ENCODE measurements around the gene ADAMTS6.

GRCh38 chr5:65142016-65142415 is 339.7 kb downstream of the ADAMTS6 start:
- TF ChIP-seq SMAD3 (CRISPR knock-in tag; IDR thresholded peaks at IDR 0.05; ENCODE audit: borderline replicate concordance) (no peak), AFF4 (CRISPR knock-in tag; IDR thresholded peaks at IDR 0.05; ENCODE audit: borderline replicate concordance) (no peak), CTCF (IDR thresholded peaks at IDR 0.05) (no peak), NR3C1 (CRISPR knock-in tag; conservative IDR thresholded peaks at IDR 0.05; ENCODE audit: low read depth) (no peak), USF2 (CRISPR knock-in tag; IDR thresholded peaks at IDR 0.05) (no peak), KAT7 (CRISPR knock-in tag; IDR thresholded peaks at IDR 0.05; ENCODE audit: borderline replicate concordance) (no peak), FOXP4 (CRISPR knock-in tag; IDR thresholded peaks at IDR 0.05) (no peak), ZNF317 (CRISPR knock-in tag; IDR thresholded peaks at IDR 0.05; ENCODE audit: borderline replicate concordance, low read depth) (no peak)
